OCI-LY3 (cell line): ENCODE data around the gene SPI1.

ENCODE experiments used
- CTCF ChIP-seq: fragments of 200-600, 300-600 bp; sonication (generic); IDR thresholded peaks from 2 replicates; pipeline ENCODE4 v1.5.1; 2014; ENCODE audit warnings: antibody characterized with exemption, low read length, low read depth
- EZH2phosphoT487 ChIP-seq: fragments of 200-600 bp; shearing (Covaris generic); IDR thresholded peaks from 2 replicates; pipeline ENCODE4 v1.6.1; 2018; ENCODE audit warnings: antibody characterized with exemption, mixed run types, low read depth

- TF ChIP-seq CTCF (no peak), EZH2phosphoT487 (no peak)
Measured at GRCh38 chr11:47358731-47359051, 19.7 kb downstream of the SPI1 start.
